Upper lobe of left lung (tissue), 4 donors: Measurements from ENCODE around the gene CISD3.

Experiments used
- CTCF ChIP-seq, 6 experiments: fragments of 450-650 bp in 4 of 6; fragments of 200-600 bp in 2 of 6; sonication (generic) in 2 of 6; IDR thresholded peaks; one replicate each; pipeline ENCODE4 v1.5.1; 2016 to 2019; ENCODE audit warnings: antibody characterized with exemption in 6 of 6
- EP300 ChIP-seq, 4 donors: sonication (generic); formaldehyde crosslinking; IDR thresholded peaks; one replicate each; pipeline ENCODE4 v1.5.1; 2017; ENCODE audit warnings: antibody characterized with exemption in 4 of 4, control low read depth in 2 of 4
- POLR2A ChIP-seq, 4 donors: fragments of 450-650 bp; IDR thresholded peaks; one replicate each; pipeline ENCODE4 v1.5.1; 2016 to 2017; ENCODE audit warnings: antibody characterized with exemption in 4 of 4, mild to moderate bottlenecking in 2 of 4

- TF ChIP-seq POLR2A (IDR thresholded peaks at IDR 0.05) (no peak), CTCF (IDR thresholded peaks at IDR 0.05) (no peak), EP300 (IDR thresholded peaks at IDR 0.05) (no peak)
These were observed 49.0 kb upstream of the CISD3 start for GRCh38 chr17:38681096-38681495.
